DND-41 (cell line): ENCODE measurements around the gene OBSCN.

Experiments
- ATAC-seq: fragments of 200-7000 bp; cut with Tn5 transposase; 3 replicates; pipeline ENCODE4 v1.9.1; 2021; ENCODE audit warnings: low read depth; ENCODE audit not compliant: insufficient read depth
- DNase-seq: peaks from one replicate; pipeline ENCODE4 v3.0.0-alpha.2; 2020
- H2AFZ ChIP-seq: 2 replicates; pipeline ENCODE4 v1.6.0; 2012; ENCODE audit warnings: low read depth, low read length
- H3K27ac ChIP-seq: 2 replicates; pipeline ENCODE4 v1.5.1; 2012; ENCODE audit warnings: low read length, inconsistent platforms
- H3K27me3 ChIP-seq: fragments of 200-600 bp; sonication (generic); 2 replicates; pipeline ENCODE4 v1.6.0; 2012; ENCODE audit warnings: low read length, mild to moderate bottlenecking, inconsistent platforms; ENCODE audit not compliant: insufficient read depth, poor library complexity
- H3K36me3 ChIP-seq: 2 replicates; pipeline ENCODE4 v1.5.1; 2012; ENCODE audit warnings: low read length, inconsistent platforms; ENCODE audit not compliant: insufficient read depth
- H3K4me1 ChIP-seq: 2 replicates; pipeline ENCODE4 v1.5.1; 2012; ENCODE audit warnings: mild to moderate bottlenecking, low read length; ENCODE audit not compliant: insufficient read depth
- H3K4me2 ChIP-seq: 2 replicates; pipeline ENCODE4 v1.6.0; 2012; ENCODE audit warnings: mild to moderate bottlenecking, moderate library complexity, low read length, inconsistent platforms; ENCODE audit not compliant: insufficient read depth
- H3K4me3 ChIP-seq, 2 experiments: fragments of 200-600 bp in 1 of 2; shearing (Covaris generic) in 1 of 2; 2 replicates each; pipeline ENCODE4 v1.5.1; 2012 to 2016; ENCODE audit warnings: inconsistent platforms in 2 of 2, low read length in 2 of 2, mild to moderate bottlenecking in 2 of 2, low read depth in 1 of 2, moderate library complexity in 1 of 2
- H3K79me2 ChIP-seq: 2 replicates; pipeline ENCODE4 v1.6.0; 2012; ENCODE audit warnings: low read length, inconsistent platforms; ENCODE audit not compliant: insufficient read depth
- H3K9ac ChIP-seq: 2 replicates; pipeline ENCODE4 v1.6.0; 2012; ENCODE audit warnings: low read depth, mild to moderate bottlenecking, inconsistent platforms, low read length, moderate library complexity
- H3K9me3 ChIP-seq: 2 replicates; pipeline ENCODE4 v1.5.1; 2012; ENCODE audit warnings: low read length, moderate library complexity, mild to moderate bottlenecking, inconsistent platforms; ENCODE audit not compliant: insufficient read depth, severe bottlenecking
- H4K20me1 ChIP-seq: 2 replicates; pipeline ENCODE4 v1.6.0; 2012; ENCODE audit warnings: low read length; ENCODE audit not compliant: insufficient read depth
- CTCF ChIP-seq: IDR thresholded peaks from 2 replicates; pipeline ENCODE4 v1.5.1; 2012; ENCODE audit warnings: borderline replicate concordance, low read length, moderate library complexity, mild to moderate bottlenecking; ENCODE audit not compliant: poor library complexity, severe bottlenecking; ENCODE audit errors: extremely low read depth
- EZH2 ChIP-seq: IDR thresholded peaks from 3 replicates; pipeline ENCODE4 v1.6.1; 2012; ENCODE audit warnings: borderline replicate concordance, low read depth, mild to moderate bottlenecking, moderate library complexity, low read length, inconsistent platforms; ENCODE audit not compliant: severe bottlenecking

The OBSCN gene

GRCh38 chr1:228338521-228339051 lies 130.7 kb downstream of the OBSCN start:
- Histone ChIP-seq H3K79me2 (no peaks in the 10 kb centered on the region), H3K4me2 (no peak overlapping the region), H3K9me3 (no peaks in the 10 kb centered on the region), H3K9ac (no peak overlapping the region), H3K27me3 (no peaks in the 10 kb centered on the region), H3K4me3 (no peak overlapping the region), H3K36me3 (peaks cover 48% of the 10 kb centered on the region), H4K20me1 (peaks cover 3% of the 10 kb centered on the region; the same call in 1 of the 2 replicates), H3K4me1 (no peaks in the 10 kb centered on the region), H3K27ac (no peak overlapping the region), H2AFZ (no peak overlapping the region)
- DNase-seq, result no peak
- no peak for ATAC-seq
- TF ChIP-seq EZH2 (no peak), CTCF (no peak)

GRCh38 chr1:228339059-228339704 lies 131.3 kb downstream of the OBSCN start:
- H3K9ac ChIP-seq, result no peak overlapping the region
- no peaks in the 10 kb centered on the region for H3K27me3 ChIP-seq
- no peak for DNase-seq
- H3K4me2 ChIP-seq, result no peak overlapping the region
- H3K4me1 ChIP-seq, result no peaks in the 10 kb centered on the region
- TF ChIP-seq CTCF, result no peak
- TF ChIP-seq EZH2, result no peak
- H2AFZ ChIP-seq, result no peak overlapping the region
- no peaks in the 10 kb centered on the region for H3K9me3 ChIP-seq
- no peak overlapping the region for H3K4me3 ChIP-seq
- ATAC-seq, result no peak
- peaks cover 49% of the 10 kb centered on the region for H3K36me3 ChIP-seq
- H4K20me1 ChIP-seq, result peaks cover 3% of the 10 kb centered on the region; the same call in 1 of the 2 replicates
- no peak overlapping the region for H3K27ac ChIP-seq
- no peaks in the 10 kb centered on the region for H3K79me2 ChIP-seq

GRCh38 chr1:228339766-228340685 lies 132.2 kb downstream of the OBSCN start:
- H3K4me1 ChIP-seq, result no peaks in the 10 kb centered on the region
- no peak overlapping the region for H3K4me2 ChIP-seq
- no peaks in the 10 kb centered on the region for H3K27me3 ChIP-seq
- peaks cover 3% of the 10 kb centered on the region; the same call in 1 of the 2 replicates for H4K20me1 ChIP-seq
- no peak overlapping the region for H2AFZ ChIP-seq
- H3K9ac ChIP-seq, result no peak overlapping the region
- H3K79me2 ChIP-seq, result no peaks in the 10 kb centered on the region
- no peak overlapping the region for H3K4me3 ChIP-seq
- no peak for DNase-seq
- H3K36me3 ChIP-seq, result peaks cover 47% of the 10 kb centered on the region
- no peaks in the 10 kb centered on the region for H3K9me3 ChIP-seq
- H3K27ac ChIP-seq, result no peak overlapping the region
- peak; percentile 20; the same call in 1 of the 3 replicates for ATAC-seq
- TF ChIP-seq EZH2 (no peak), CTCF (no peak)
